AG04449 (cell line): ENCODE data around the gene PILRA.

Source experiments
- CTCF ChIA-PET: fragments of 350-600 bp; formaldehyde crosslinking; extraction: SDS; loops from one replicate; lab custom pipeline; 2021; ENCODE audit warnings: antibody characterized with exemption; lab: Yijun Ruan, JAX
- POLR2A ChIA-PET: fragments of 400-600, 350-600 bp; formaldehyde crosslinking; extraction: SDS; loops from one replicate; lab custom pipeline; 2020; ENCODE audit warnings: antibody characterized with exemption, inconsistent platforms; lab: Yijun Ruan, JAX
- DNase-seq: peaks from one replicate; pipeline ENCODE4 v3.0.0-alpha.2; 2010; ENCODE audit warnings: low read depth, low spot score
- H3K4me3 ChIP-seq: 2 replicates; pipeline ENCODE4 v1.5.1; 2011; ENCODE audit warnings: low read depth, mild to moderate bottlenecking, control low read depth, low read length
- TF ChIP-seq, protein P1 (sequence below): IDR thresholded peaks from one replicate; pipeline ENCODE4 v1.5.1; 2011; ENCODE audit warnings: mild to moderate bottlenecking, moderate library complexity, low read length, control low read depth, inconsistent platforms; ENCODE audit not compliant: insufficient read depth; ENCODE audit errors: missing control alignments

Gene PILRA

DNA sequence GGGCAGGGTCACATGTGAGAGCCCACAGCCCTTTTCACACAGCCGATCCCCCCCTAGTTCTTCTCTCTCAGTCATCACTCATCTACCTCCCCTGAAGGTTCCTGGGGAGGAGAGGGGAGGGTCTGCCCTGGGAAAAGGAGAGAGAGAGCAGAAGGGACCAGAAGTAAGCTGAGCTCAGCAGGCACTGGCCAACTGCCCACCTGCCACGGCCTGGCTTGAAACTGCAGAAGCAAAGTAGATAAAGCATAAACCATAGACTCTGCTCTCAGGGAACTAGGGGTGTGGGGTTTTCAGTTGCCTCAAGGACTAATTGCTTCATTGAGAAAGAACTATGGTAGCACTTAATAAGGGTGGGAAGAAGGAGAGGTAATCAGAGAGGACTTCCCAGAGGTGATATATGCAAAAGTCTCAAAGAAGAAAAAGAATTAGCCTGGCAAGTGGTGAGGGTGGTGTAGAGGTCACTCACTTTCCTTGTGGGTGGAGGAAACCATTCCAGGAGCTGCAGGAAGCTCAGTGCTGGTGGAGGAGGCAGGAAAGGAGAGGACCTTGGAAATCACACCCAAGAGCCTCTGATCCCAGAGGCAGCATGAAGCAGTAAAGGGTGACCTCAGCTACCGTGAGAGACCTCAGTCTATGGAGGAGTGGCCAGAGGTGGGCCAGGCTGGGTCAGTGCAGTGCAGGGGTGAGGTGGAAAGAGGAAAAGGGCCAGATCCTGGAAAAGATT is 17.2 kb downstream of the PILRA start:
- ChIA-PET POLR2A (interaction anchor here (0.5 kb wide), 1 partner anchor 20 kb away, joined by 4 read pairs; no protein-coding TSS in a partner anchor), CTCF (interaction anchor here (1.2 to 2.6 kb wide), 2 partner anchors 17 to 26 kb away, joined by 3 to 13 read pairs; no protein-coding TSS in a partner anchor)
- TF ChIP-seq, protein P1, sequence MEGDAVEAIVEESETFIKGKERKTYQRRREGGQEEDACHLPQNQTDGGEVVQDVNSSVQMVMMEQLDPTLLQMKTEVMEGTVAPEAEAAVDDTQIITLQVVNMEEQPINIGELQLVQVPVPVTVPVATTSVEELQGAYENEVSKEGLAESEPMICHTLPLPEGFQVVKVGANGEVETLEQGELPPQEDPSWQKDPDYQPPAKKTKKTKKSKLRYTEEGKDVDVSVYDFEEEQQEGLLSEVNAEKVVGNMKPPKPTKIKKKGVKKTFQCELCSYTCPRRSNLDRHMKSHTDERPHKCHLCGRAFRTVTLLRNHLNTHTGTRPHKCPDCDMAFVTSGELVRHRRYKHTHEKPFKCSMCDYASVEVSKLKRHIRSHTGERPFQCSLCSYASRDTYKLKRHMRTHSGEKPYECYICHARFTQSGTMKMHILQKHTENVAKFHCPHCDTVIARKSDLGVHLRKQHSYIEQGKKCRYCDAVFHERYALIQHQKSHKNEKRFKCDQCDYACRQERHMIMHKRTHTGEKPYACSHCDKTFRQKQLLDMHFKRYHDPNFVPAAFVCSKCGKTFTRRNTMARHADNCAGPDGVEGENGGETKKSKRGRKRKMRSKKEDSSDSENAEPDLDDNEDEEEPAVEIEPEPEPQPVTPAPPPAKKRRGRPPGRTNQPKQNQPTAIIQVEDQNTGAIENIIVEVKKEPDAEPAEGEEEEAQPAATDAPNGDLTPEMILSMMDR = no peak
- H3K4me3 ChIP-seq = no peak overlapping the region
- DNase-seq = no peak

DNA sequence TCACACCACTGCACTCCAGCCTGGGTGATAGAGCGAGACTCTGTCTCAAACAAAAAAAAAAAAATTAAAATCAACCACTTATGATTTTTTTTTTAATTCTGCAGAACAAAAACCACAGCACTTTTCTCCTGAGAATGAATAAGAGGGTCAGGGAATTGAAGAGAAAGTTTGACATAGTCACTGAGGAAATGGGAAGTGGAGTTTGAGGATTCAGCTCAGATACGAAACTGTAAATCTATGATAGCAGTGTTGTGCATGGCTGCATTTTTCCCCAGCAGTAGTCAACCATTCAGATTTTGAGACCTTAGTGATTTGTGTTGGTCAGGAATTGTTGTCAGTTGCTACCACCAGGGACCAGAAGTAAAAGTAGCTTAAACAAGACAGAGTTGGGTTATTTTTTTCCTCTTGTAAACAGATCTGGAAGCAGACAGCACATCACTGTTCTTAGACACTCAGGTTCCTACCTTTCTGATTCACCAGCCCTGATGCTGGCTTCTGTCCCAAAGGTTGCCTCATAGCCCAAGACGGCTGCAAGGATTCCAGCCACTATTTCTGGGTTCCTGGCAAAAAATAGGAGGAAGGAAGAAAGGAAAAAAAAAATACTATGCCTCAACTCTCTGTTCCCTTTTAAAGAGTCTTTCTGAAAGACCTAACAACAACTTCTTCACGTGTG is 20.1 kb downstream of the PILRA start:
- TF ChIP-seq, protein P1 = no peak
- DNase-seq = no peak
- ChIA-PET CTCF (interaction anchor here (1.2 to 2.1 kb wide), 2 partner anchors 14 to 18 kb away, joined by 4 to 25 read pairs; no protein-coding TSS in a partner anchor), POLR2A (no interaction called here)
- H3K4me3 ChIP-seq = no peak overlapping the region

DNA sequence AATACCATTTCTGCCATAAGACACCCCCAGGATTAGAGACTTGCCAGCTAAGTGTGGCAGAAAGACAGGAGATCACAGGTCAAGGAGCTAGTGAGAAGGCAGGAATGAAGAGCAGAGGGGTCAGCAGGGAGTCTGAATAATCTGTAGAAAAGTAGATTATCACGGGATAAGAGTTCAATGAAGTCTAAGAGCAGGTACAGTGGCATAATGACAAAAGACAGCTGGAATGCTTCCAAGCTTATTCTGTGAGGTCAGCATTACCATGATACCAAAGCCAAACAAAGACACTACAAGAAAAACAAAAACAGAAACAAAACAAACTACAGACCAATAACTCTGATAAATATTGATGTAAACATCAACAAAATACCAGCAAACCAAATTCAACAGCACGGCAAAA is 20.8 kb downstream of the PILRA start:
- H3K4me3 ChIP-seq = no peak overlapping the region
- ChIA-PET POLR2A (no interaction called here), CTCF (interaction anchor here (1.2 to 2.1 kb wide), 2 partner anchors 14 to 18 kb away, joined by 4 to 25 read pairs; no protein-coding TSS in a partner anchor)

DNA sequence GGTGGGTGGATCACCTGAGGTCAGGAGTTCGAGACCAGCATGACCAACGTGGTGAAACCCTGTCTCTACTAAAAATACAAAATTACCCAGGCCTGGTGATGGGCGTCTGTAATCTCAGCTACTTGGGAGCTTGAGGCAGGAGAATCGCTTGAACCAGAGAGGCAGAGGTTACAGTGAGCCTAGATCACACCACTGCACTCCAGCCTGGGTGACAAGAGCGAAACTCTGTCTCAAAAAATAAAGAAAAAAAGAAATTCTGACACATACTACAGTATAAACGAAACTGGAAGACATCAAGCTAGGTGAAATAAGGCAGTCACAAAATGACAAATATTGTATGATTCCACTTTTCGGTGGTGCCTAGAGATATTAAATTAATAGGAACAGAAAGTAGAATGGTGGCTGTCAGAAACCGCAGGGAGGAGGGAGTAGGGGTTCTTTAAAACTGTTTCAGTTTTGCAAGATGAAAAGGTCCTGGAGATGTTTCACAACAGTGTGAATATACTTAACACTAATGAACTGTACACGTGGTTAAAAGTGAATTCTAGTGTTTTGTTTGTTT is 23.2 kb downstream of the PILRA start:
- H3K4me3 ChIP-seq = no peak overlapping the region
- no peak for DNase-seq
- TF ChIP-seq, protein P1 = no peak
- POLR2A ChIA-PET = no interaction called here
- CTCF ChIA-PET = interaction anchor here (3.9 kb wide), 1 partner anchor 11 kb away, joined by 28 read pairs; no protein-coding TSS in a partner anchor

More for the DNA sequence above, 20.8 kb downstream of the PILRA start:
- DNase-seq = no peak
- TF ChIP-seq, protein P1 = no peak

DNA sequence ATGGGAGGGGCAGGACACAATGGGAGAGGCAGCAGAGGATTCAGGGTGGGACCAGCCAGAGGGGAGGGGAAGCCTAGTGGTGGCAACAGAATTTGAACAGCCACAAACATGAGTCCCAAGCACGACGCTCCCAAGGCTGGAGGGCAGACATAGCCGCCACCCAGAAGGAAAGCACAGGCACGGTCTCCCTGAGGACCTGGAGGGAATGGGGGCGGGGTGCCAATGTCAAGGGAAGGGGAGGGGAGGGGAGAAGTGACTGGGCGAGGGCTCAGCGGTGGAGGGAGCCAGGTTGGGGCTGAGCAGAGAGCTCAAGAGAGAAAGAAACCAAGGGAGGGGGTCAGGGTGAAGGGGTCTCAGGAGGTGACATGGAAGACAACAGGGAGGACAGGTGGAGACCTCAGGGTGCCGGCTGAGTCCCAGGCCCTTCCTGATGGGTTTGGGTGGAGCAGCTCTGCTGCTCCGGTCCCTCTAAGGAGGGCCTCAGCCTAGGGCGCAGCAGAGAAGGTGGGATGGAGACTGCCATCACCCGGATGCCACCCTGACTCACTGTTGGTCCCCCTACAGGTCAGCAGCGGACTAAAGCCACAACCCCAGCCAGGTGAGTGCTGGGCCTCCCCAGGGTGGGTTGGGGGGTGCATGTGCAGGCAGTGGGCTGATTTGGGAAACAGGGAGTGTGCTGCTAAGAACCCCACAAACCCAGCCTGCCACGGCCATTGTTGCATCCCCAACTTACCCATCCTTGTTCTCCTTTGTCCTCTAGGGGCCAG is 24.2 kb downstream of the PILRA start:
- CTCF ChIA-PET = interaction anchor here (3.9 kb wide), 1 partner anchor 10 kb away, joined by 28 read pairs; no protein-coding TSS in a partner anchor
- TF ChIP-seq, protein P1 = no peak
- no peak for DNase-seq
- POLR2A ChIA-PET = no interaction called here
- no peak overlapping the region for H3K4me3 ChIP-seq
